Retina (tissue), 1 donor: ENCODE data around the gene OSBPL10.

ENCODE experiments used
- DNase-seq: peaks from one replicate; pipeline ENCODE4 v3.0.0-alpha.2; 2016

The OSBPL10 gene

DNA sequence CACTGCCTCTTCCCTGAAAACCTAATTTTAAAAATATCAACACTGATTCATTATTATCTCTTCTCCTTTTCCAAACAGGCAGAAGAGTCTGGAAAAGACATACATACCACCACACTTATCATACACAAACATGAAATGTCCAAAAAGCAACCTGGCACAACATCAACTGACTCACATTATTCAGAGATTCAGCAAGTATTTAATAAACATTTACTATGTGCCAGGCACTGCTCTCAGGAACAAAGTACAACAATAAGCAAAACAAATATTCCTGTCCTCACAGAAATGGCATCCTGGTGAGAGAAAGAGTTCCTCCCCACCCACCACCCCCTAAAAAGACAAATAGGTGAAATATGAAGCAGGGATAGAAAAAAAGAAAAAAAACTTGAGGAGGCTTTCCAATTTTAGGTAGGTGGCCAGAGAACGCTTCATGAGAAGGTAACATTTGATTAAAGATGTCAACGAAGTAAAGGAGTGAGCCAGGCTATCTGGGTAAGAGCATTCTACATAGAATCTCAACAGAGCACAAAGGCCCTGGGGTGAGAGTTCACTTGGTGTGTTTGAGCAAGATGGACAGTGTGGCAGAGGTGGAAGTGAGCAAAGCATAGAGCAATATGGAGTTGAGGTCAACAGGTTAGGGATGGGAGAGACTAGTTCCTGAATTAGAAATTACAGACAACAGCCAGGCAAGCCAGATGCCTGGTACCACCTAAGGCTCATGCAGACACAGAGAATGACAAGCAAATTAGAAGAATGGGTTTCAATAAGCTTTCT is 141.7 kb downstream of the OSBPL10 start:
- no peak for DNase-seq

DNA sequence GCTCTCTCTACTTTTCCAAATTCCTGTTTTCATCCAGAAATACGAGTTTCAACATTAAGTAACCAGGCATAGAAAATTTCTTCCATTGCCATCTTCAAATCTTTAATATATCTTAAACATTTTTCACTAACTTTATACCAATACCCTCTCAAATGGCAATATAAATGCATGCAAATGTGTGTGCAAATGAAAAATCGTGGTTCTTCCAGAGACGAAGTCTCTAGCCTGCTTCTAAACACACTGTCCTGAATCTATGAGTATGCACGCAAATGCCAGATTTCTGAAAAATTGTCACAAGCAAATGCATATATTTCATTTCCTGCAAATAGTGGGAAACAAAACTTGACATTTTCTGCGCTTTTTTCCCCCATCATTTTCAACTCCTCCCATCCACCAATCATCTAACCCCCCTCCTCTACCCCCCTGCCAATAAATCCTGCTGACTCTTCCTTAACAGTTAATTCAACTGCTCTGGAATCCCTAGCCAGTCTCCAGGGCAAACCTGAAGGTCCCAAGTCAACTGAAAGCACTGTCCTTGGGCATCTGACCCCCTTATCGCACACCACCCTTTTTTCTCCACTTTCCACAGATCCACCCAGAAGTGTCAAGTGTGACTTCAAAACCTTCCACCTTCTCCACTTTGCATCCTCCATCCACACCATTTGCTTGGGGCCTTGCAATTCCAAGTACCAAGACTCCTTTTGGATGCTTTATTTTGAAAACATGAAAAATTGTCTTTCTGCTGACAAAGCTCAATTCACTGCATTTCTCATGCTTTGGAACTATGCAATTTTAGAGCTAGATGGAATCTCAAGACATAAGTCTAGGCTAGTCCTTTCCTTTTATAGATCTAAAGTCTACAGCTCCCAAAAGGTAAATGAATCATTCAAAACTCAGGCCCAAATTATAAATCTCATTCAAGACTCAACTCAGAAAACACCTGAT is 144.7 kb downstream of the OSBPL10 start:
- no peak for DNase-seq

DNA sequence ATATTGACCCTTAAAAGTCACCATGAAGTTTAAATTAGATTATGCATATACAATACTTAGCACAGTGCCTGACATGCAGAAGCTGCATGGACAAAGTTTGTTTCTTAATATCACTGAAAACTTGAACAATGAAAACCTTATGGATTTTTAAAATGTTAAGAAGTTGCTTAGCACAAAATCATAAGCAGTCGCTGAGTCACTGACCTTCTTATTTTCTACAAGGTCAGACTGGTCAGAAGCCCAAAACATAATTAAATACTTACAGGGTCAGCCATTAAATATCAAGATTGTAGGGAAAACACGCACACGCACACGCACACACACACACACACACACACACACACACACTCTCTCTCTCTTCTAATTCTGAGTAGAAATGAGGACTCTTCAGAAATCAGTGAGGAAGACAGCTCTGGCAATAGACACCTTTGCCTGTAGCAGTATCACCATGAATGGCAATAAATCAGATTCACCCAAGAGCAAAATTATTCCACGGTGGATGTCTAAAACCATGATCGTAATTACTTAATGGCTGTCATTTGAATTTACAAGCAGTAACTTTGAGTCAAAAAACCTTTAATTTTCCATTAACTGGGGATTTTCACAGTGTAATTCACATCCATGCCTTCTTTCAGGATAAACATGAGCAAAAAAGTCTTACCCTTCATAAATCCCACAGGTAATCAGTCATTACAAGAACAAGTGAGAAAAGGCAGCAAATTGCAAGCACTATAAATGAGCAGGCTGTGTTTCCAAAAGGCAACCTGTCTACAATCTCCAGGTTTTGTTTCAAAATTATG is 147.5 kb downstream of the OSBPL10 start:
- no peak for DNase-seq

DNA sequence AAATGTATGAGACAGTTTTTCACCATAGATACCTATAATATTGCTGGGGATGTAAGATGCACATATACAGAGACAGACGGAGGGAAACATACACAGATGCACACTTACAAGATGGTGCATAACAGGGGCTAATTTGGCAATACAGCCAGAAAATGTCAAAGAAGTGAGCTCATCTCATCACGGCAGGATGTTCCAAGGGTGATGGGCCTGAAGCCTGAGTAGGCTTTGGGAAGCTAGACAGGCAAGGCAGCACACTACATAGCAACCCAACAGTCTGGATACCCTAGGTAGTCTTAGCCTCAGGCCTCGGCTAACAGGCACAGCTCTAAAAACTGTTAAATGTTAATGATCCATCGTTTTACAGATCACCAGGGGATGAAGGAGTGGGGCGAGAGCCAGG is 148.5 kb downstream of the OSBPL10 start:
- no peak for DNase-seq

DNA sequence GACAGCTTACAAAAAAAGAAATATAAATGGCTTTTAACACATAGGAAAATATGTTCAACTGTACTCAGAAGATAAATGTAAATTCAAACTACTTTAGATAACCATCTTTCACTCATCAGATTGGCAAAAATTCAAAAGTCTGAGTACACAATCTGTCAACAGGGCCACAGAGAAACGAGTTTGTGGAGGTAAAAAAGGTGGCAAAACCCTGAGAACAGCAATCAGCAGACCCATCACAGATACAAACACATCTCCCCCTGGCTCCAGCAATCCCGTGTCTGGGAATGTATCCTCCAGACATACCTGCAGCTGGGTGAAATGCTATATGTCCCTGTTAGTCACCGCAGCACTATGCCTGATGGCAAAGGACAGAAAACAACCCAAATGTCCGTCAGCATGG is 149.5 kb downstream of the OSBPL10 start:
- DNase-seq = no peak

DNA sequence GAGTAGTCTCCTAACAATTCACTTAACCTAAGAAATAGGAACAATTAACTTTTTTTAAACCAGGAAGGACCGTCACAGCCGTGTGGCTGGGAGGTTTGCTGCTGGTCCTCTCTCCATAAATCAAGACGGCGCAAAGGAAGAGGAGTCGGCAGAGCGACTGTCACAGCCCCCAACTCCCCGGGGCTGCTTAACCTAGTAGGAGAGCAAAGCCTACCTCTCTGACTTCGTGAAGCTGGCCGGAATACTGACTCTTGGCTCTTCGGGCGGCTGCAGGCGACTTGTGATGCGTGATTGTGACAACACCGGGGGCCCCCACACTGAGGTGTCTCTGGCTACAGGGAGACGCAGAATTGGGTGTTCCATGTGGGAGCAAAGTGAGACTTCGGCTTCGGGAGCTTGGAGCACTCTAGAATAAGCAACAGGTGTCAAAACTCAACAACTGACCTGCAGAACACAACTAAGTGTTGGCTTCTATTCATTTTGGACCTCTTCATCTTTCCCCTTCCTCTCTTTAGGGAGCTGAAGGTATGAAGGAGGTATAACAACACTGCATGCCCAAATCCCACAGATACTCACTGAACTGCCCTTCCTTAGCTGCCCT is 151.1 kb downstream of the OSBPL10 start:
- DNase-seq = no peak

DNA sequence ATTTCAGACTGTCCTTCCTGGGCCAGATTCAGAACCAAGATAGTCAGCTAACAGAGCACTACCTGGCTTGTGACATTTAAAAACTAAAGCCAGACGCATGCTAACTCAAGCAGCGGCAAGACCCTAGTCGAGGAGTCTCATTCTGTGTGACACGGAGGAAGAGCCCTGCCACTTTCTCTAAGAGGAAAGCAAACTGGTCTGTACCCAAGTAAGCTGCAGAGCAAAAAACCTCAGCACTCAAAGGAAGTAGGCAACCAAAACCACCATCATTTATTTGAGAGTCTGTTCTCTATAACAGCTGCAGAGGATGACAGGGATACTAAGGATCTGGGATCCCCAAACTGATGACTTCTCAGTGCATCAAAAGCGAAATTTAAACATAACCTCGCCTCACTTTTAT is 152.1 kb downstream of the OSBPL10 start:
- DNase-seq = no peak

DNA sequence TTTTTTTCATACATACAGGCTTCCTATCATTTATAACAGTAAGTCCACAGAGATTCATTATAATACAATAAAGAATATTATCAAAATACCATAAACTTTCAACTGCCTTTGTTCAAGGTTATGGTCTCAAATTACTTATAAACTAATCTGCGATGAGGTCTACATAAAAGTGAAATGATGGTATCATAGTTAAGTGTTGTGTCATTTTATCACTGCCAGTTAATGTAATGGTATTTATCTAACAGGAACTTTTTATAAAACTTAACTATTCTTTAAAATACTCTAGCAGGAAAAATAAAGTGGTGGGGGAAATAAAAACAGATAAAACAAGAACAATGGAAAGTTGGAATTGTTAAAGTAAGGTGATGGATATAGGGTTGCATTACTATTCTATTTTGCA is 153.1 kb downstream of the OSBPL10 start:
- no peak for DNase-seq

DNA sequence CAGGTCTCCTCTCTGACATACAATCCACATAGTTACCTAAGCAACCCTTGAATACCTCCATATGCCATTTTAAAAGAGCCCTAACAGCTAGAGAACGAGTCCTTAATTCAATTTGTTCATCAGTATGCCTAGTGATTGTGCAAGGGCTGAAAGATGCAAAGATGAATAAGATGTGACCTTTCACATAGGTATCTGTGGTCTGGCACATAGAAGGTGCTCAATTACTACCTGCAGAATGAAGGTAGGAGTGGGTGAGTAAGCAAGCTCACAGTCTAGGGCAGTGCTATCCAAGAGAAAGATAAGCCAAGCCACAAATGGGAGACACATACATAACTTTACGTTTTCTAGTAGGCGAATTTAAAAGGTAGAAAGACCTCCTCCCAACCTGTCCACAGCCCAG is 157.9 kb downstream of the OSBPL10 start:
- no peak for DNase-seq

DNA sequence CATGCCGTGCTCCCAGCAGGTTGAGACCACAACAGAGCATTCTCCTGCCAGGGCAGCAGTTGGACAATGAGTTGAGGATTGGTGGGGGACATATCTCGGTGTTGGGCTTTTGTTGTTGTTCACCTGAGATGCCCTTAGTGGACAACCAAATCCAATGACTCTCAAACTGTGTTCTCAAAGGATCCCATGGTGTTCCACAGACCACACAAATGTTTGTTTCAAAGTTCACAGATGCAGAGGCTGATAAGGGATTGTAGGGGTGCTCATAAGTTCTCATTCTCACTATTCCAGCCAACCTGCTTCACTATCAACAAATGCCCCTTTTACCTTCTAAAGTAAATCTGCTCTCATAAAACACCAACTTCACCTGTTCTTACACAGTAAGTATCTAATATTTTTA is 159.9 kb downstream of the OSBPL10 start:
- DNase-seq = no peak

DNA sequence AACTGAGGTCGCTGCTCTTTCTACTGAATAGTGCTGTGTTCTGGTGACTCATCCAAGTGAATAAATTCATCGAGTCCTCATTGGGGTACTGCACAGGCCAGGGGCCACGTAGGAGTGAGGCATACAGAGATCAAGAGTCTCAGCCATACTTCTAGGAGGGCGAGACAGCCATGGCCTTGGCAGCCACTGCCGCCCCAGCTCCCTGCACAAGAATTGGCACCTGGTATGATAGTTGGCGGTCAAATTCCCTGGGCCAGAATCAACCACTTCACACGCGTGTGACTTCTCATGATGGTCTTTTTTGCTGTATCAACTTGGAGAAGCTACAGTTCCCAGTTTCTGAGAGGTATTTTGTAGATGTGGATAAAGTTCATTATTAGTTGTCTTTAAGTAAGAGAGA is 161.6 kb downstream of the OSBPL10 start:
- no peak for DNase-seq

DNA sequence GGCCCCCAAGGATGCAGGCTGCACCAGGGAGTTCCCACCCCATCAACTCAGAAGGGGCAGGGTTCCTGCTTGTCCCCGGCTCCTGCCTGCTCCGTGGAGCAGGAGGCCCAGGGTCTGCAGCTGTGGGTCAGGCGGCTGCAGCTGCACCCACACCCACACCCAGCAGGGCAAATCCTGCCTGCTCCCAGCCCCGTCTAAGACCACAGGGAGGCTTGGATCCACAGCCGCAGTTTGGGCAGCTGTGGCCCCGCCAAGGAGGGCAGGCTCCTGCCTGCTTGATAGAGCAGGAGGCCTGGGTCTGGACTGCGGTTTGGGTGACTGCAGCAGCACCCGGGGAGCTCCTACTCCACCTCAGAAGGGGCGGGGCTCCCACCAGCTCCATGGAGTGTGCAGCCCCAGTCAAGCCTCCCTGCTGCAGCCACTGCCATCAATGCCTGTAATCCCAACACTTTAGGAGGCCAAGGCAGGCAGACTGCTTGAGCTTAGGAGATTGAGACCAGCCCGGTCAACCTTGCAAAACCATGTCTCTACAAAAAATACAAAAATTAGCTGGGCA is 163.6 kb downstream of the OSBPL10 start:
- no peak for DNase-seq

DNA sequence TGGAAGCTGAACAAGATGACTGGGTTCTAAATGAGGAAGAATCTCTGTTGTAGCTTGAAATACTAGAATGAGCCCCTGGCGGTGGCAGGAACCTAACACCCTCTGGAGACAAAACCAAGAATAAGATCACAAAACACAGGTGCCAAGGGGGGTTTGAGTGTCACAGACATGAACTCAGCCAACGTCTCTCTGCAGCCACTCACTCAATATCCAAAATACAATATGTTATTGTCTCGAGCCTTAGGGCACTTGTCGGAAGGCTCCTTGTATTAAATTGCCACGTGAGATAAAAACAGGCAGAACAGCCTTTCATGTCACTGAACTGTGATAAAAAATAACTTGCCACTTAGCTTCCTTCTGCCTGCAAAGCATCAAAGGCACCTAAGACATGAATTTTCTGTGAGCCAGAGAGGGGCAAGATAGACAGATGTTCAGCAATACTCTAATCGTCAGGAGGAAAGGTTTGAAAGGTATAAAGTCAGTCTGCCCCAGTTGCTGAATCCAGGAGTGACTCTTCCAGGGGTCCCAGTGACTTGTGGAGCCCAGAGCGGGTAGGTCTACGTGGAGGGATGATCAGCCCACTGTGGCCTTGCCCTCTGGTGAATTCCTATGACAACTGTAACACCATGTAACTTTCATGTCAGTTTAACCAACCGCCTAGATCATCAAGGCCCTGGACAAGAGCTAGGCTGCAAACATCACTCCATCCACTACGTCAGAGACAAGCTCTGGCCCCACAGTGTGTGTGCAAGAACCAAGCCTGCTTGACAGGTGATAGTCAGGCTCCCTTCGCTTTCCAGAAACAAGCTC is 165.2 kb downstream of the OSBPL10 start:
- no peak for DNase-seq

DNA sequence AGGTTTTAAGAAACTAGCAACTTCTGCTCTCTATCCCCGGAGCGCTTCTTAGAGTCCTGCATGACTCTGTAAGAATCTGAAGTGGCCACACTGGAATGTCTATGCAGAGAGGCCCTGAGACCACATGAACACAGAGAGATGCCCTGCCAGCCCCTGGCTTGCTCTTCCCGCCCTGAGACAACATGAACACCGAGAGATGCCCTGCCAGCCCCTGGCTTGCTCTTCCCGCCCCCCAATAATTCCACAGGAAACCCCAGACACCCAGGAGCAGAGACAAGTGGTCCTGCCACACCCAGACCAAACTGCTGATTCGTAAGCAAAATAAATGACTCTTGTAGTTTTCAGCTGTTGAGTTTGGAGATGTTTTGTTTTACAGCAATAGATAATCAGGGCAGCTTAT is 166.1 kb downstream of the OSBPL10 start:
- DNase-seq = no peak

DNA sequence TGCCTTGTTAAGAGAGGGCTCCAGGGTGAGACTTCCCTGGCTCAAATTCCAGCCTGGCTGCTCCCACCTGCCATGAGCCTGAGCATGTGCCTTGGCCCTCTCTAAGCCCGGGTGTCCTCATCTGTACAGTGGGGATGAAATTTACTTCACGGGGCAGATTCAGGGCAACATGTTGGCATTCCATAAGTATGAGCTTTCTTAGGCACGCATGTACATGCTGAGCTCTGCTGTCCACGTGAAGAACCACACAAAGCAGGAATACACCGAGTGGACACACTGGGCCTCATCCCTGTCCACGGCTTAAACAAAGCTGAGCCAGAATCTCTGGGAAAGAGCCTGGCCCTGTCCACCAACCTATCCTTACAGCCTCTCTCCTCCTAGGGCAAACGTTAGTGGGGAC is 167.4 kb downstream of the OSBPL10 start:
- DNase-seq = no peak

DNA sequence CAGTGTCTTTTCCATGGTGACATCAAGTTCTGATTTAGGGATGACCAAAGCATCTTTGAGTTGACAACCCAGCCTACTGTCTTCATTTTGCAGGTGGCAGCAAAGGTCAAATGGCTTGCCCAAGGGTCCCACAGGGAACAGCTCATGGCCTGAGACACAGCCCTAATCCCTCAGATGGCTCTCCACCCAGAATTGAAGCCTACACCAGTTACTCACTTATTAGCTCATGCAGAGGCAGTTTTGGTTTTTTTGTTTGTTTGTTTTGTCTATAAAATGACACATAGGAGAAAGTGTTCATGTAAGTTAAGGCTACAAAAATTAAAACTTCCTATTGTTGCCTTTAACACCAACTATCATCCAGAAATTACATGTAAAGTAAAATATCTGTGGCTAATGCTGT is 167.9 kb downstream of the OSBPL10 start:
- DNase-seq = no peak

DNA sequence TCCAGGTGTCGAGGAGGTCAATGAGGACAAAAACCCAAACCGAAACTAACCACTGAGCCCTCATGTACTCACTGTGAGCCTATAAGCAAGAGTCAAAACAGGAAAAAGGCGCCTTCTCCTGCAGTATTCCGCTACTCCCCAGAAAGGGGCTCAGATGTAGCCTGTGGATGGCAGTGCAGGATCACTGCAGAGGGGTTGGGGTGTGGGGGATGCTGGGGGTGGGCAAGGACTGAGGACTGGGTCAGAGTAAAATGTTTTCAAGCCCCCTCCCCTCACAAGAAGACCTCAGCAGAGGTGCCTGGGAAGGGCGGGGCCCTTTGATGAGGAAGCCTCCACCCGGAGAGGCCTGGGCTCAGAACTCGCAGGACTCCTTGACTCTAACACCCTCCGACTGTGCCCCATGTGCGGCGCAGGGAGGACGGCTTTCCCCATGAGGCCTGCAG is 170.1 kb downstream of the OSBPL10 start:
- no peak for DNase-seq

DNA sequence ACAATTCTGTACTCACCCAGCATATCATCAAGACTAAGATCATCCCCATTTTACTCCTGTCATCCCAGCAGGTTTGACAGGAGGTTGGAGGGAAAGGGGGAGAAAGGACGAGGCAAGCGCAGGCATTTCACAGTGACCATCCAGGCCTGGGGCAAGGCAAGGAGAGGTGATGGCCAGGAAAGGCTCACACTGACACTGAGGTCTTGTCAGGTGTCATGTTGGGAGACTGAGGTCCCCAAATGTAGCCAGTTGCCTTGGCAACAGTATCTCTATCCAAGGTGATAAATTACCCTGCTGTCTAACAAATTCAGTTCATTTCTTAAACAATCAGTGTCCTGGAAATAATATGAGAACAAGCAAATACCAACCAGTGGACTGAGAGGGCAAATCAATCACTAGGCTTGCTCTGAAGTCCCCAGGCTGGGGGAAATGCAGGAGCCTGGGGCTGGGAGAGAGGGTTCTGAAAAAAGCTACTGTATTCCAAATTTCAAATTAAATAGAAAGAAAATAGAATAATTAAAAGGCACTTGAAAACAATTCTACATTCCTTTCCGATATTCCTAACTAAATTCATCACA is 172.8 kb downstream of the OSBPL10 start:
- peak; percentile 15 for DNase-seq

DNA sequence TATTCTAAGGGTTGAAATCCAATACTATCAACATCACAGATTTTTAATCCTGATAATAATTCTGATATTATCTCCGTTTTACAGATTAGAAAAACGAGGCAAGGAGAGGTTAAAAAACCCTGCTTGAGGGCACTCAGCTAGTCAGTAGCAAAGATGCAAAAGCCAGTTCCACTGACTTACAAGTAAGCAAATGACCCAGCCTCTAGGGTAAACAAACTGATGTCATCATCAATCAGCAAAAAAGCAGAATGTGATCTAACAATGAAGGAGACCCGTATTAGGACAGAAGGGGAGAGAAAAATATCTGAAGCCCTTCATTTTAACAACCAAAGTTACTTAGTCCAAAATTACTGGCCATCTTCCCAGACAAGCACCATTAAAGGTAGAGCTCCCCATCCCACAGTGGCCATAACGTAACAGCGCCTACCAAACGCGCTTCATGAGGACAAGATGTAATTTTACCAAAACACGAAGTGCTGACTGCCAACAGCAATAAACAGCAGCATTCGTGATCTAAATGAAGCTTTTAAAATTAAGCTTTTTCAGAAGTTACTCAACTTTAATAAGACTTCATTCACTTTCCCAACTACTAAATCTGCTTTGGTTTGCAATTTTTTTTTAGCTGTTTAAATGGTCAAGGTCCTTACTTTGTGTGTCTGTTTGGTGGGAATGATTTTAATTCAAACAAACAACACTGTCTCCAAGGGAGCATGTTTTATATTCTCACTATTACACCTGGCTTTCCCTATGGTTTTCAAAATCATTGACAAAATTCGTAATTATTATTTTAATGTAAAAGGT is 176.6 kb downstream of the OSBPL10 start:
- DNase-seq = no peak
